HG03108 (cell line): ENCODE measurements around the gene ELK3.

ENCODE experiments used
- ATAC-seq: cut with Tn5 transposase; IDR thresholded peaks from one replicate; pipeline ENCODE4 v1.9.1; 2021; ENCODE audit warnings: moderate library complexity; ENCODE audit not compliant: unreplicated experiment

ELK3 gene

DNA sequence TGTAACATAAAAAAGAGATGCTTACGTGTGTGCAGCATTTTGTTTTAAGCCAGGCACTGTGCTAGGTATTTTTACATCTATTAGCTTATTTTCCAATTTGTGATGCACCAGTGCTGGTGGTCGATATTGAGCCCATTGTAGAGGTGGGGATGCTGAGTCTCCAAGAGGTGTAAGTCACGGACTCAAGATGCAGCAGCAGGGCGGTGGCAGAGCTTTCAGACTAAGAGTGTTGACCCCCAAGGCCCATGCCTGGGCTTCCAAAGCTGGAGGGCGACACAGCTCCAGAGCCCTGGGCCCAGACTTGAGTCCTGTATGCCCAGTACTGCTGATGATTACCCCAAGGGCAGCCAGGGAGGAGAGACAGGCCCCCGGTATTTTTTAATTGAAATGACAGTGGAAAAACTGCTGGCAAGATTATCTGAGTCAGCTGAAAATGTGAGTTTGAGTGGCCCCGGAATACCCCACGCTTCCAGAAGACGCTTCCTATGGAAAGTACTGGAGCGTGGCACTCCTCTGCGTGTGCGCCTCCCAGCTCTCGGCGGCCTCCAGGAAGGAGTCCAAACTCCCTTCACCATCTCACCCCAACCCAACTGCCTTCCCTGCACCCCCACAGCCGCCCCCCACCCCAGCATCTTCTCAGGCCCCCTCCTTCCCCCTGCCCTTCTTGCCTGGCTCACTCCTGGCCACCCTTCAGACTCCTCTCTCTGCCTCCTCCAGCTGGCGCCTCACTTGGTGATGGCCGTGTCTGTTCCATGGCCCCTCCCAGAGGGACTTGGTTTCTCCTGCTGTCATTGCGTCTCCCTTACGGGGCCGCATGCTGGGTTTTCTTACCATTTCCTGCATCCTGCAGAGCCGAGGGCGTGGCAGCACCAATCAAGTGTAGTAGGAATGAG, 40.7 kb downstream of the ELK3 start:
- no peak for ATAC-seq

DNA sequence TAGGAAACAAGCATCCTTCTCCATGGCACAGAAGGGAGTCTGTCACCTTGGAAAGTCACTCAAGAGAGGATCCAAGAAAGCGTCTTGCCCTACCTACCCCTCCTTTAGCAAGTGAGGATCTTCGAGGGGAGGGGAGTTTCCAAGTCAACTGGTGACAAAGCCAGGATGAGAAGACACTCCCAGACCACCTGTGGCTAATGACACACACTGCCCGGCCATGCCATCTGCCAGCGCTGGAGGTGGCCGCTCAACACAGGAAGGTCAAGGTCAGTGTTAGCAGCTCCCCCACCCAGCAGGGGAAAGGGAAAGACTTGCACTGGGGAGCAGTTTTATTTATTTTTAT, 41.3 kb downstream of the ELK3 start:
- ATAC-seq: no peak

DNA sequence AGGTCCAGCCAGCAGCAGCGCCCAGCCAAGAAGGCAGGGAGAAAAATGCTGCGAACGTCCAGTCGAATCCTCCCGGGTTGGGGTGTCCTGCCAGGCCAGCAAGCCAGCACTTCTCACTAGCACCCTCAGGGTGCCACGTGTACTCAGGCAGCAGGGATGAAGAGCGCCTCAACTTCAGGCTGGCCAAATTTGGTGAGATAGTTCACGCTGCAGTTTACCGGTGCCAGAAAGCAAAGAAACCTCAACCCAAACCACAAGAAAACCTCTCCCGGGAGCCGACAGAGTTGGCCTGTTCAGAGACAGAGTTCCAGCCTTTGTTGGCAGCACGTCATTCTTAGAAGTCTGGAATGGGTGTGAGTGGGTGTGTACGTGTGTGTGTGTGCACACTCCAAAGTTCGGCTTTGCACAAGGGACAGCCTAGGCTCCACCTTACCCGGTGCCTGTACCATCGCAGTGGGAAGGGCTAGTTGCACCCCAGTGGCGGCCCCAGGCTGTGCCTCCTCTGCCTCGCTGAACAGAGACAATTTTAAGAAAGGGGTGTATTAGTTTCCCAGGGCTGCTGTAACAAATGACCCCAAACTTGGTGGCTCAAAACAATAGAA, 42.1 kb downstream of the ELK3 start:
- no peak for ATAC-seq

DNA sequence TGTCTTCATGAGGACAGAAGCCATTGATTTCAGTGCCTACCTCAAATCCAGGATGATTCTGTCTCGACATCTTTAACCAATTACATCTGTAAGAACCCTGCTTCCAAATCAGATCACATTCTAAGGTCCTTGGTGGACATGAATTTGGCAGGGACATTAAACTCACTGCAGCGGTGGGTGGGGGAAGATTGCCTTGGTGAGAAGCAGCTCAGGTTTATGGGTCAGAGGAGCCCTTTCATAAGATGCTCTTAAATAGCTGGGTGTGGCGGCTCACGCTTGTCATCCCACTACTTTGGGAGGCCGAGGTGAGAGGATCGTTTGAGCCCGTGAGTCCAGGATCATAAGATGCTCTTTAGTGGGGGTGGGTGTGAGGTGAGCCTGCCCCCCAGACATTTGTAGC, 42.9 kb downstream of the ELK3 start:
- ATAC-seq: no peak

DNA sequence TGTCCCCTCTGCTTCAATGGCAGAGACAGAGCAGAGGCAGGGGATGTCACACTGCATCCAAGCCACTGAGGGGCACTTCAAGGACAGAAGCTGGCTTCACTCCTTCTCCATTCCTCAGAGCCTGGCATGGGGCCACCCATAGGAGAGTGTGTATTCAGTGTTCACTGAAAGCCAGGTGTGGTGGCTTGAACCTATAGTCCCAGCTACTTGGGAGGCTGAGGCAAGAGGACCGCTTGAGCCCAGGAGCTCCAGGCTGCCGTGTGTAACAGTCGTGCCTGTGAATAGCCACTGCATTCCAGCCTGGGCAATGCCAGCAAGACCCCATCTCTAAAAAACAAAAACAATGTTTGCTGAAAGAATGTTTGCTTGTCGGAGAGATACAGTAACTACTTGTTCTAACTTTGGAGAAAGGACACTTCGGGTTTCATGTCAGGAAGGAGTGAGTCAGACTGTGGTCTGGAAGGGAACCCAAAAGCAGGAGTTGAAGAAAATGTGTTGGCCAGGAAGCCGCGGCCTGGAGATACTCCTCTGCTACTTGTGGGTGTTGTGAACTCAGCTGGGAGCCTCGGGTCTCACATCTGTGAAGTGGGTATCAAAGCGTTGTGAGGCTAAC, 43.4 kb downstream of the ELK3 start:
- no peak for ATAC-seq

DNA sequence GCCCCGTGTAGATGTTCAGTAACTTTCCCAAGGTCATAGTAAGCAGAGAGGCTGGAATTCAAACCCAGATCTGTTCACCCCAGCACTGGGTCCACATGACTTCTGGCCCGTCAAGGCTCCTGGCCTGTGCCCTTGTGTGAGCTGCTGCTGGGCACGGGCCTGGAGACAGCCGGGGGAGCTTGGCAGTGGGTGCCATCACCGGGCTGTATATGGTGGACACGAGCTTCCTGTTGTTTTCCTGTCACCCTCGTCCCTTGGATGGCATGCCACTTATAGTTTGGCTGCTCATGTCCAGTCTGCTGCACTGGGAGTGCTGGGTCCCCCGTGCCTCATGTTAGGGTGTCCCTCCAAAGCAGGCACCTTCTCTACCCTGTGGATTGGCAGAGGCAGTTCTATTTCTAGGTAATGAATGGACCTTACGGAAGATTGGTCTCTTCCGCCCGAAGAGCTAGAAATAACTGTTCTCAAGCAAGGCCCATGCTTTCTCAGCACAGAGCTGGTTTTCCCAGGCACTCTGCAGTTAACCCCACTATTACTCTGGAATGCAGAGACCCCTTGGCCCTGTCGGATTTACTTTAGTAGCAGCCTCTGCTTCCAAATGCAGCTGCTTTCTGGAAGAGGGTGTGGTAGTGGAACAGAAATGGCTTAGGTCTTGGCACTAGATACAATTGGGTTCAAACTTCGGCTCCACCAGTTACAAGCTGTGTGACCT, 44.3 kb downstream of the ELK3 start:
- no peak for ATAC-seq

DNA sequence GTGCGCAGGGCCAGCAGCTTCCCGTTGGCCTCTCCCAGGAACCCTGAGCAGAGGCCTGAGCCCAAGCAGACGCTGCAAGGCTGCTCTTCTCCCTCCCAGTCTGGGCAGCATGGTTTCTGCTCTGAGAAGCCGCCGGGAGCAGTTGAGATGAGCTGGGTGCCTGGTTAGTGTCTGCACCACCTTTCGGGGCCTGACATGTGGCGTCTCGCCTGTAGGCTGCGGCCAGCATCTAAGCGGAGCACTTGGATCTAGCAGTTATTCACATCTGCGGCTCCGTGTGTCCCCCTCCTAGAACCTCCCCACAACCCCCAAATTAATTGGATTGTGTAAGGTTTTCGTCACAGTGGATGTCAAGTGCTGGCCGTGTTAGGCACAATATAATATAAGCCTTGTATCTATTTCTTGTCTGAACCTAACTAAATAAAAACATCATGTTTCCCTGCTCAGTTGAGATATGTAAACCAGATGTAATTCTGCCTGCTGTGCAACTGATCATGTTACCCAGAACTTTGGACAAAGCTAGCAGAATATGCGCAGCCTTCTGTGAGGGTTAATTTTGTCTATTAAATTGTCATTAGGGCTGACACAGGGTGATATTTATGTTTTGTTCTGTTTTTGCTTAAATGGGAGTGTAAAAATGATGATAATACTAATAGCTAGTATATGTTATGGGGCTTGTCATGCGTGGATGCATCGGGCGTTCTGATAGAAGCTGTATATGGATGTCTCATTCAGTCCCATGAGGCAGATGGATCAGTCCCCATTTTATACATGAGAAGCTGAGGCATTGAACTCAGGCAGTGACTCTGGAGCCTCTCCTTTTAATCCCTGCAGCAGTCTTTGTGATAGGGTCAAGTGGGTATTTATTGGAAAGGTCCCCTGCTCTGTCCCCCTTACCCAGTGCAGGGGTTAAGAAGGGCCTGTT, 45.8 kb downstream of the ELK3 start:
- no peak for ATAC-seq

DNA sequence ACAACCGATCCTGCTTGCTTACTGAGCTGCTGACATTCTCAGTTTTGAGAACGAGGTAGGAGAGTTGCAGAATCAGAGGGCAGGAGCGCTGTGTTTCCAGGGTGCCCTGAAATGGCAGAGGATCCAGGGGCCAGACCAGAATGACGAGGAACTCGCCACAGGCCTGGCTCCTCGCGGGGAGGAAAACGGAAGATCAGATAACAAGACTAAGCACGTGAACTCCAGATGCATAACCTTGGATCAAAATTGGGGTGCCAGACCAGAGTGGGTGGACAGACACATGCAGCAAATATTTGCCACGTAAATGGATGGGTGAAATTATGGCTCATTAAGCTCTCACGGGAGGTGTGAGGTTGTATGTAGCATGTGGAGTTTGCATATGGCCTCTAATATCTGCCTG, 46.5 kb downstream of the ELK3 start:
- ATAC-seq: no peak

DNA sequence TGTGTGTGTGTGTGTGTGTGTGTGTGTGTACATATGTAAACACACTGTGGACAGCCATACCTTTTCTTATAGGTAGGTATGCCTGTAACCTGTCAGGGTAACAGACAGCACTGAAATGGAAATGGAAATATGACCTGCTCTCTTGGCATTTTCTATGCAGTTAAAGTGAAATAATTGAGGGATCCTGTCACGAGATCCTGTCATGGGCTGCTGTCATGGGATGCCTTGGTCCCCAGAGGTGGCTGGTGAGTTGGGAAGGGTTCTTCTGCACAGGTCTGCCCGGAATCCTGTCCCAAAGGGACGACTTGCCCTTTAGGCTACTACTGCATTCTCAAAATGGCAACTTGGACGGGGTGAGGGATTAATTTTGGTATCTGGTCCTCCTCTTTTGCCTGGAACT, 47.3 kb downstream of the ELK3 start:
- no peak for ATAC-seq

DNA sequence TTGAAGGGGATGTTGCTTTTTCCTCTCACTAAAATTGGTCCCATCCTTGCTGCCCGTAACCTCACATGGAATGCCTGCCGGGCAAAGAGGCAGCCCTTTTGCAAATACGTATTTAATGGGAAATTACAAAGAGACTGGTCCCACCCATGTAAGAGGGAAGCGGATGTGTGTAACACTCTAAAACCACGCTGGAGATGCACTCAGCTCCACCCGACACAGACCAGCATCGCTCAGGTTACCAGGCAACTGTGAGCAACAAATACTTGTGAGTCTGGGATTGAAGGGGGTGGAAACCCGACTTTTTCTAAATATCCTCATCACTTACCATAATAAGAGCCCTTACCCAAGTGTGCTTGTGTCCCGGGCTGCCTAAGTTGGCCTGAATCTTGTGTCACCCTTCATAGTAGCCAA, 47.7 kb downstream of the ELK3 start:
- ATAC-seq: no peak

DNA sequence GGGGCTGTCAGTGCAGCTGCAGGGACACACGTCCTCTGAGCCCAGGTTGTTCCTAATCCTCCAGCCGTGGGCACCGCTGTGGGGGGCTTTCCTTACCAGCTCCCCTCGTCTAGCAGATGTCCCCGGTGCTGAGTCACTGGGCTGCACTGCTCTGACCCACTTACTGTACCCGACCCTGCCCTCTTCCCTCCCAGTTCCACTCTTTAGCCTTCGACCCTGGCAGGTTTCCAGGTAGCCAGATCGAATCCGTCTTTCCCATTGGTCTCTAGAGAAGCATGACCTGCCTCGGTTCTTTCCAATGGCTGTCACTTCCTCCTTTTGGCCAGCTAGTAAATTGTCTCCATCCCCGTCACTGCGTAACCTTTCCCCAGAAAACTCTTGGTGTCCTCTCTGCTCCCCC, 48.4 kb downstream of the ELK3 start:
- no peak for ATAC-seq

DNA sequence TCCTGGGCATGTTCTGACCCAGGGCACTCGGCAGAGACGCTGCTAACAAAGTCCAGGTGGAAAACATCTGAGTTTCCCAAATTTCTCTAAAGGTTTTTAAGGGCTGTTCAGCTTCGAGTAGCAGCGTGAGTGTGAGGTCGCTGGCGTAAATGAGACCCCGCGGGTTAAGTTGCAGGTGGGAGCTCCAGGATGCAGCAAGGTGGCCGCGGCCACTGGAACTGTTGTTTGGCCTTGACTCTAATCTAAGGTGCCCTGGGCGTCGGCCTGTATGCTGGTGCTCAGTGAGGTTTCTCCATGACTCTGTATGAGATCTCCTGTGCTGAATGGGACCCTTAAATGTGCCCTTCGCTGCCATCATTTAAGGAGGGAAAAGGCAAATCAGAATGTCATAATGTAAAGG, 50.7 kb downstream of the ELK3 start:
- ATAC-seq: no peak

DNA sequence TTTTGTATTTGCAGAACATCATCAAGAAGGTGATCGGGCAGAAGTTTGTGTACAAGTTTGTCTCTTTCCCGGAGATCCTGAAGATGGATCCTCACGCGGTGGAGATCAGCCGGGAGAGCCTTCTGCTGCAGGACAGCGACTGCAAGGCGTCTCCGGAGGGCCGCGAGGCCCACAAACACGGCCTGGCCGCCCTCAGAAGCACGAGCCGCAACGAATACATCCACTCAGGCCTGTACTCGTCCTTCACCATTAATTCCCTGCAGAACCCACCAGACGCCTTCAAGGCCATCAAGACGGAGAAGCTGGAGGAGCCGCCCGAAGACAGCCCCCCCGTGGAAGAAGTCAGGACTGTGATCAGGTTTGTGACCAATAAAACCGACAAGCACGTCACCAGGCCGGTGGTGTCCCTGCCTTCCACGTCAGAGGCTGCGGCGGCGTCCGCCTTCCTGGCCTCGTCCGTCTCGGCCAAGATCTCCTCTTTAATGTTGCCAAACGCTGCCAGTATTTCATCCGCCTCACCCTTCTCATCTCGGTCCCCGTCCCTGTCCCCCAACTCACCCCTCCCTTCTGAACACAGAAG, 52.8 kb downstream of the ELK3 start:
- ATAC-seq: no peak

DNA sequence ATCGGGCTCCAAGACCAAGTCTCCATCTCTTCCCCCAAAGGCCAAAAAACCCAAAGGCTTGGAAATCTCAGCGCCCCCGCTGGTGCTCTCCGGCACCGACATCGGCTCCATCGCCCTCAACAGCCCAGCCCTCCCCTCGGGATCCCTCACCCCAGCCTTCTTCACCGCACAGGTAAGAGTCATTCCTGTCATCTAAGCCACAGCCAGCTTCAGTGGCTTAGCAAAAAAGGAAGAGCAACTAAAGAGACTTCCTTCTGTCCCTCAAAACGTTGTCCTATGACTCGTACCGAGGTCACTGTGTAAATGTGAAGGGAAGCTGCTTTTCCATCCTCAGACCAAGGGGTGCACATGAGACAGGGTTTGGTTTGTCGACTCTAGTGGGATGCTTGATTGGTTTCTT, 53.4 kb downstream of the ELK3 start:
- no peak for ATAC-seq

DNA sequence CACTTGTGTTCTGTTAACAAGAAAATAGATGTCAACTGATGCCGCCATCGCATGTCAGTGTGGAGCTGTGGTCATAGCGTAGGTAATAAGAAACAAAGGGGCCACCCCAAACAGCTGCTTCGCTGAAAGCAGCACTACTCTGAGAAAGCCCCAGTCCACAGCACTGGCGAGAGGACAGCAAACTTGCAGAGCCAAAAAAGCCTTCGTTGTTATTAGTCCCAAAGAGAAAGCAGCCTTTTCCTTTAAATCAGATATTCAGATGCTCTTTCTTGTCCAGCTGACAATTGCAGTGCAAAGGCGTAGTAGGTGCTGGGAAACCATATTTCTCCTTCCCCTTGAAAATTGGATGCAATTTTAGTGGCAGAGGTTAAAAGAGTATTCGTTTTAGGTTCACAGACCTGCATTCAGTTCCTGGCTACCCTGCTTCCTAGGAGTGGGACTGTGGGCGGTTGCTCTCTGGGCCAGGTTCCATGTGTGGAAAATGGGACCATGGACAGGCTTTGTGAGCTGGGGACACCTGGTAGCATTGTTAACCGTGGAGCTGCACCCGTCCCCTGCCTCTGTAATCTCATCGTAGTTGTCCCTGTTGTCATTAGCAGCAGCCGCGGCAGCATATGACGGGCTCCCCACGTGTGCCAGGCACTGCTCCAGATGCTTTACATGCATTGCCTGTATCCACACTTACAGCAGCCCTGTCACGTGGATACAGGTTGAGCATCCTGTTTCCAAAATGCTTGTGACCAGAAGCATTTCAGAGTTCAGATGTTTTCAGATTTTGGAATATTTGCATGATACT, 54.2 kb downstream of the ELK3 start:
- ATAC-seq: no peak

DNA sequence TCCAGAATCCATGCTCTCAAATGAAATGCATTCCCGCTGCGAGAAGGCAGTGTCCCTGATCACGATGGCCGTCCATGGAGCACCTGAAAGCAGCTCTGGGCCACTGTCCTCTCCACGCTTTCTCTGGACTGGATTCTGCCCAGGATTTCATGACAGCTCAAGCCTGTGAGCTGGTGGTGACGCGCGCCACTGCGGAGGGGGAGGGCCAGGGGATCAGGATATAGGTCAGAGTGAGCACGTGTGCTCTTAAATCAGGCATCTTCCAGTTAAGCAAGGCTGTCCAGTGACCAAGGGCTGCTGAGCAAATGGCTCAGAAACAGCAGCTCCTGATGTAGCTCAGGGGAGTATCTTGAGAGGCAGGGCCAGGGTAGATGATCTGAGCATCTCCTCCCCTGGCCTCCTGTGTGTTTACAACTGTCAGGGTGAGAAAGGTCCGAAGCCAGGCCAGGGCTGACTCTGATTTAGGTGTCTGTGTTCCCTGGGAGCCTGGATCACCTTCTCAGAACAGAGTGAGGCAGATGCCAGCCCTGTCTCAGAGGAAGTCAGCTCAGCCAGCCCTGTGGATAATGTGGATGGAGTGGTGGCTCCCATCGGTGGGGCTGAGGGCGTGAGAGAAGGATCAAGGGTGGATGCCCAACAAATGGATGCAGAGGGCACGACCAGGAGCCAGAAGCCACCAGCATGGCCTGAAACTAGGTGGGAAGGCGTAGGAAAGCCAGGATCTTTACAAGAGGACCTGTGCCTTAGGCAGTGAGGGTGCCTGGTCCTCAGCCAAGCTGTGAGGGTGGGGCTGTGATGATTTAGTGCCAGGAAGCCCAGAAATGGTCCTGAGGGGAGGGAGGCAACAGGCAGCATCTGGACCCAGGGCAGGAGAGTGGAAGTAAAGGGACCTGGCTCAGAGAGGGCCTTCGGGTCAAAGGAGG, 55.3 kb downstream of the ELK3 start:
- ATAC-seq: no peak

DNA sequence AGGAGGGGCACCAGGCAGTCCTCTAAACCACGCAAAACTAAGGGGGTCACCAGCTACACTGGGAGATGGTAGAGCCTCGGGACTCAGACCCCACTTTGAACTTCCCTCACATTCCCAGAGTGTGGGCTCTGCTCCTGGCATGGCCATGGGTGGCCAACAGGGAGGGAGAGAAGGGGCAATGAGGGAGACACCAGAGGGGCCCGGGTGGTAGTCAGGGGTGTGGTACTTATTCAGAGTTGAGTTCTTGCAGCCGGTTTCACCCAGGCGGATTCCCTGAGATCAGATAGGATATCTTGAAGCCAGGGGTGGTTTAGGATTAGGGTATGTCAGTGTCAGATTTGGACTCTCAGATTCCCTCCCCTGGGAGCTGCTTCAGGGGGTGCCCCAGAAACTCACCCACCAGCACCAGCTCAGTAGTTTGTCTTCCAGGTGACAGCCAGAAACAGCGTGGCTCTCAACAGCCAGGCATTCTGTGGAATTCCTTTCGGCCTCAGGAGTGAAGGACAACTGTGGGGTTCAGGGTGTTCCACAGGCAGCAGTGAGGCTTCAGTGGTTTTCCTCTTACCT, 56.0 kb downstream of the ELK3 start:
- ATAC-seq: no peak

DNA sequence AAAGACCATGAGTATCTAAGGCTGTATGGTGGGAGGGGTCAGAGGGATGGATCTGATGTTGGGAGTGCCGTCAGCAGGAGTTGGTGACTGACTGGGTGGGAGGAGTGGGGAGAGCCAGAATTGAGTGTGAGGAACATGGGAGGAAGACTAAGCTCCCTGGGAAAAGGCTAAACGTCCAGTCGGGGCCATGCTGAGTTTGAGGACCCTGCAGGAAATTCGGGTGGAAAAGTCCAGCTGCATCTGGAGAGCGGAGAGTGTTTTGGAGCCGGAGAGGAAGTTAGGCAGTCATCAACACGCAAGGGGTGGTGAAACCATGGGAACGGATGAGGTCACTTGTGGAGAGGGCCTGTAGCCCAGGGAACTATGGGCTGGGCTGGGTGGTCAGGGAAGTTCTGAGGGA, 60.9 kb downstream of the ELK3 start:
- ATAC-seq: no peak
